Lower leg skin (tissue), 3 donors: ENCODE data around the gene DPYSL5.

Experiments used
- POLR2A ChIP-seq, 2 donors: fragments of 450-650 bp; IDR thresholded peaks; one replicate each; pipeline ENCODE4 v1.6.1; 2016 to 2017; ENCODE audit warnings: antibody characterized with exemption in 2 of 2, mild to moderate bottlenecking in 1 of 2, moderate library complexity in 1 of 2
- TF ChIP-seq, protein P1 (sequence below), 3 donors: fragments of 450-650 bp; IDR thresholded peaks; one replicate each; pipeline ENCODE4 v1.5.1; 2016; ENCODE audit warnings: antibody characterized with exemption in 3 of 3, mild to moderate bottlenecking in 3 of 3, moderate library complexity in 2 of 3

DNA sequence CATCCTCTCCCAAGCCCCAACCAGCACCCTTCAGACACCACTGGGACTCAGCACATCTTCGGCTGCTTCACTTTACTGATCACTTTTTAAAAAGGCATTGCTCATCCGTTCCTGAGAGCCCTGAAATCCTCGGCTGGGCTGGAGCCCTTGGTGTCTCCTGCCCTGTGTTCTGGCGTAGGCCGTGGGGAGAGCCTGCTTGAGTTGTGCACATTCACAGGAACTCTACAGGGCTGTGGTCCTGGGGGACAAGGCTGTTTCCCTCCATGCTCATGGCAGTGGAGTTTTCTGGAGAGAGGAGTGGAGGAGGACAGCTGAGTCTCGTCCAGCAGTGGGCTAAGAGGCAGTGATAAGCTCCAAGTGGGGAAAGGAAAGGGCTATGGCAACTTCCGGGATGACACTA, 46.1 kb upstream of the DPYSL5 start:
- no peak for TF ChIP-seq POLR2A (IDR thresholded peaks at IDR 0.05)
- TF ChIP-seq, protein P1, sequence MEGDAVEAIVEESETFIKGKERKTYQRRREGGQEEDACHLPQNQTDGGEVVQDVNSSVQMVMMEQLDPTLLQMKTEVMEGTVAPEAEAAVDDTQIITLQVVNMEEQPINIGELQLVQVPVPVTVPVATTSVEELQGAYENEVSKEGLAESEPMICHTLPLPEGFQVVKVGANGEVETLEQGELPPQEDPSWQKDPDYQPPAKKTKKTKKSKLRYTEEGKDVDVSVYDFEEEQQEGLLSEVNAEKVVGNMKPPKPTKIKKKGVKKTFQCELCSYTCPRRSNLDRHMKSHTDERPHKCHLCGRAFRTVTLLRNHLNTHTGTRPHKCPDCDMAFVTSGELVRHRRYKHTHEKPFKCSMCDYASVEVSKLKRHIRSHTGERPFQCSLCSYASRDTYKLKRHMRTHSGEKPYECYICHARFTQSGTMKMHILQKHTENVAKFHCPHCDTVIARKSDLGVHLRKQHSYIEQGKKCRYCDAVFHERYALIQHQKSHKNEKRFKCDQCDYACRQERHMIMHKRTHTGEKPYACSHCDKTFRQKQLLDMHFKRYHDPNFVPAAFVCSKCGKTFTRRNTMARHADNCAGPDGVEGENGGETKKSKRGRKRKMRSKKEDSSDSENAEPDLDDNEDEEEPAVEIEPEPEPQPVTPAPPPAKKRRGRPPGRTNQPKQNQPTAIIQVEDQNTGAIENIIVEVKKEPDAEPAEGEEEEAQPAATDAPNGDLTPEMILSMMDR (IDR thresholded peaks at IDR 0.05): no peak
